A549 (cell line): ENCODE data around the gene CDX1.

Experiments used
- CBX2 ChIP-seq: fragments of 200-600 bp; sonication (generic); IDR thresholded peaks from 2 replicates; pipeline ENCODE4 v1.6.1; 2016; ENCODE audit warnings: low read depth, mild to moderate bottlenecking, borderline replicate concordance
- CBX8 ChIP-seq: fragments of 200-600 bp; sonication (generic); IDR thresholded peaks from 2 replicates; pipeline ENCODE4 v1.6.1; 2016
- CHD2 ChIP-seq: fragments of 150-350 bp; IDR thresholded peaks from 2 replicates; pipeline ENCODE4 v1.6.1; 2014; ENCODE audit warnings: low read length; ENCODE audit not compliant: partially characterized antibody
- EP300 ChIP-seq, 2 experiments: fragments of >200 bp; sonication (Bioruptor Twin); formaldehyde crosslinking; IDR thresholded peaks; 2 replicates in 1 of 2; 3 replicates in 1 of 2; pipeline ENCODE4 v1.6.1; 2016 to 2017
- FOSB ChIP-seq: fragments of 250-450 bp; sonication (Bioruptor Pico); IDR thresholded peaks from 2 replicates; pipeline ENCODE4 v1.5.0; 2020; ENCODE audit warnings: mild to moderate bottlenecking, moderate library complexity
- JUN ChIP-seq, 2 experiments: fragments of >200 bp; sonication (Bioruptor Twin); formaldehyde crosslinking; IDR thresholded peaks; 2 replicates in 1 of 2; 3 replicates in 1 of 2; pipeline ENCODE4 v1.6.1; 2016 to 2017
- POLR2A ChIP-seq: IDR thresholded peaks from 2 replicates; pipeline ENCODE4 v1.6.1; 2012; ENCODE audit warnings: mild to moderate bottlenecking, low read length
- TF ChIP-seq, protein P1 (sequence below): fragments of 150-350 bp; IDR thresholded peaks from 2 replicates; pipeline ENCODE4 v1.6.1; 2014; ENCODE audit warnings: low read depth, mild to moderate bottlenecking, low read length
- TF ChIP-seq, protein P2 (sequence below): IDR thresholded peaks from 2 replicates; pipeline ENCODE4 v1.6.1; 2012
- TF ChIP-seq, protein P3 (sequence below): fragments of >200 bp; sonication (Bioruptor Twin); formaldehyde crosslinking; IDR thresholded peaks from 3 replicates; pipeline ENCODE4 v1.5.1; 2016
- TF ChIP-seq, protein P4 (sequence below): fragments of 200-600 bp; sonication (generic); IDR thresholded peaks from 2 replicates; pipeline ENCODE4 v1.6.1; 2016; ENCODE audit warnings: antibody characterized with exemption, mild to moderate bottlenecking, moderate library complexity

DNA sequence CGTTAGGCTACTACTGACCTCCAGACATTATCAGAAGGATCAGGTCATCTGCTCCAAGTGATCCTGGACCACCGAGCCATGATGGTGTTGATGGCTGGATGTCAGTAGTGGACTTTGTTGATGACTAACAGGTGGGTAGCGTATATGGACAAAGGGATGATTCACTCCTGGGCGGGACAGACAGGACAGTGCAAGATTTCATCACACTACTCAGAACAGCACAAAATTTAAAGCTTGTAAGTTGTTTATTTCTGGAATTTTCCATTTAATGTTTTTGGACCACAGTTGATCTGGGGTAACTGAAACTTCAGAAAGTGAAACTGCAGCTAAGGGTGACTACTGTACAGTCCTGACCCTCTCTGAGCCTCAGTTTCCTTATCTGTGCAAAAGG lies 23.6 kb upstream of the CDX1 start:
- no peak for TF ChIP-seq POLR2A
- TF ChIP-seq, protein P1, sequence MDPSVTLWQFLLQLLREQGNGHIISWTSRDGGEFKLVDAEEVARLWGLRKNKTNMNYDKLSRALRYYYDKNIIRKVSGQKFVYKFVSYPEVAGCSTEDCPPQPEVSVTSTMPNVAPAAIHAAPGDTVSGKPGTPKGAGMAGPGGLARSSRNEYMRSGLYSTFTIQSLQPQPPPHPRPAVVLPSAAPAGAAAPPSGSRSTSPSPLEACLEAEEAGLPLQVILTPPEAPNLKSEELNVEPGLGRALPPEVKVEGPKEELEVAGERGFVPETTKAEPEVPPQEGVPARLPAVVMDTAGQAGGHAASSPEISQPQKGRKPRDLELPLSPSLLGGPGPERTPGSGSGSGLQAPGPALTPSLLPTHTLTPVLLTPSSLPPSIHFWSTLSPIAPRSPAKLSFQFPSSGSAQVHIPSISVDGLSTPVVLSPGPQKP = no peak
- TF ChIP-seq JUN (IDR thresholded peaks at IDR 0.05) = no peak
- TF ChIP-seq, protein P2, sequence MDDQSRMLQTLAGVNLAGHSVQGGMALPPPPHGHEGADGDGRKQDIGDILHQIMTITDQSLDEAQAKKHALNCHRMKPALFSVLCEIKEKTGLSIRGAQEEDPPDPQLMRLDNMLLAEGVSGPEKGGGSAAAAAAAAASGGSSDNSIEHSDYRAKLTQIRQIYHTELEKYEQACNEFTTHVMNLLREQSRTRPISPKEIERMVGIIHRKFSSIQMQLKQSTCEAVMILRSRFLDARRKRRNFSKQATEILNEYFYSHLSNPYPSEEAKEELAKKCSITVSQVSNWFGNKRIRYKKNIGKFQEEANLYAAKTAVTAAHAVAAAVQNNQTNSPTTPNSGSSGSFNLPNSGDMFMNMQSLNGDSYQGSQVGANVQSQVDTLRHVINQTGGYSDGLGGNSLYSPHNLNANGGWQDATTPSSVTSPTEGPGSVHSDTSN = no peak
- TF ChIP-seq, protein P3, sequence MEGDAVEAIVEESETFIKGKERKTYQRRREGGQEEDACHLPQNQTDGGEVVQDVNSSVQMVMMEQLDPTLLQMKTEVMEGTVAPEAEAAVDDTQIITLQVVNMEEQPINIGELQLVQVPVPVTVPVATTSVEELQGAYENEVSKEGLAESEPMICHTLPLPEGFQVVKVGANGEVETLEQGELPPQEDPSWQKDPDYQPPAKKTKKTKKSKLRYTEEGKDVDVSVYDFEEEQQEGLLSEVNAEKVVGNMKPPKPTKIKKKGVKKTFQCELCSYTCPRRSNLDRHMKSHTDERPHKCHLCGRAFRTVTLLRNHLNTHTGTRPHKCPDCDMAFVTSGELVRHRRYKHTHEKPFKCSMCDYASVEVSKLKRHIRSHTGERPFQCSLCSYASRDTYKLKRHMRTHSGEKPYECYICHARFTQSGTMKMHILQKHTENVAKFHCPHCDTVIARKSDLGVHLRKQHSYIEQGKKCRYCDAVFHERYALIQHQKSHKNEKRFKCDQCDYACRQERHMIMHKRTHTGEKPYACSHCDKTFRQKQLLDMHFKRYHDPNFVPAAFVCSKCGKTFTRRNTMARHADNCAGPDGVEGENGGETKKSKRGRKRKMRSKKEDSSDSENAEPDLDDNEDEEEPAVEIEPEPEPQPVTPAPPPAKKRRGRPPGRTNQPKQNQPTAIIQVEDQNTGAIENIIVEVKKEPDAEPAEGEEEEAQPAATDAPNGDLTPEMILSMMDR = no peak
- TF ChIP-seq CBX2 = no peak
- no peak for TF ChIP-seq CHD2
- no peak for TF ChIP-seq FOSB (CRISPR knock-in tag)
- TF ChIP-seq, protein P4, sequence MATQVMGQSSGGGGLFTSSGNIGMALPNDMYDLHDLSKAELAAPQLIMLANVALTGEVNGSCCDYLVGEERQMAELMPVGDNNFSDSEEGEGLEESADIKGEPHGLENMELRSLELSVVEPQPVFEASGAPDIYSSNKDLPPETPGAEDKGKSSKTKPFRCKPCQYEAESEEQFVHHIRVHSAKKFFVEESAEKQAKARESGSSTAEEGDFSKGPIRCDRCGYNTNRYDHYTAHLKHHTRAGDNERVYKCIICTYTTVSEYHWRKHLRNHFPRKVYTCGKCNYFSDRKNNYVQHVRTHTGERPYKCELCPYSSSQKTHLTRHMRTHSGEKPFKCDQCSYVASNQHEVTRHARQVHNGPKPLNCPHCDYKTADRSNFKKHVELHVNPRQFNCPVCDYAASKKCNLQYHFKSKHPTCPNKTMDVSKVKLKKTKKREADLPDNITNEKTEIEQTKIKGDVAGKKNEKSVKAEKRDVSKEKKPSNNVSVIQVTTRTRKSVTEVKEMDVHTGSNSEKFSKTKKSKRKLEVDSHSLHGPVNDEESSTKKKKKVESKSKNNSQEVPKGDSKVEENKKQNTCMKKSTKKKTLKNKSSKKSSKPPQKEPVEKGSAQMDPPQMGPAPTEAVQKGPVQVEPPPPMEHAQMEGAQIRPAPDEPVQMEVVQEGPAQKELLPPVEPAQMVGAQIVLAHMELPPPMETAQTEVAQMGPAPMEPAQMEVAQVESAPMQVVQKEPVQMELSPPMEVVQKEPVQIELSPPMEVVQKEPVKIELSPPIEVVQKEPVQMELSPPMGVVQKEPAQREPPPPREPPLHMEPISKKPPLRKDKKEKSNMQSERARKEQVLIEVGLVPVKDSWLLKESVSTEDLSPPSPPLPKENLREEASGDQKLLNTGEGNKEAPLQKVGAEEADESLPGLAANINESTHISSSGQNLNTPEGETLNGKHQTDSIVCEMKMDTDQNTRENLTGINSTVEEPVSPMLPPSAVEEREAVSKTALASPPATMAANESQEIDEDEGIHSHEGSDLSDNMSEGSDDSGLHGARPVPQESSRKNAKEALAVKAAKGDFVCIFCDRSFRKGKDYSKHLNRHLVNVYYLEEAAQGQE = no peak
- TF ChIP-seq CBX8 = no peak
- peak in 1 of 2 experiments; percentile 33; a peak in 1 of 5 replicates for TF ChIP-seq EP300 (IDR thresholded peaks at IDR 0.05)
